SK-N-SH (cell line): ENCODE results near the gene GCSAML. TPM values are rescaled to one million over a fixed set of nuclear protein-coding genes. Genes with fewer than 3 reads are reported as not detected.

ENCODE experiments used
- CTCF ChIA-PET: fragments of 300-600, 350-600 bp; formaldehyde crosslinking; extraction: SDS; loops from one replicate; lab custom pipeline; 2021; lab: Yijun Ruan, JAX
- POLR2A ChIA-PET: fragments of 350-600 bp; sonication (Branson Sonifier 250); formaldehyde crosslinking; extraction: SDS; loops from one replicate; lab custom pipeline; 2020; ENCODE audit warnings: antibody characterized with exemption, inconsistent platforms; lab: Yijun Ruan, JAX
- DNase-seq: peaks from one replicate; pipeline ENCODE4 v3.0.0; 2012
- H2AFZ ChIP-seq: fragments of 200-600 bp; sonication (generic); 2 replicates; pipeline ENCODE4 v1.8.1; 2016; ENCODE audit warnings: antibody characterized with exemption, mild to moderate bottlenecking, low read depth
- H3F3A ChIP-seq: fragments of 200-600 bp; sonication (generic); replicated peaks from 2 replicates; pipeline ENCODE3; 2016; ENCODE audit warnings: antibody characterized with exemption, mild to moderate bottlenecking; ENCODE audit not compliant: insufficient read depth
- H3K27ac ChIP-seq, 2 experiments: fragments of 200-500 bp in 1 of 2; fragments of 200-600 bp in 1 of 2; sonication (Bioruptor generic) in 1 of 2; sonication (generic), shearing (Covaris generic) in 1 of 2; 2 replicates each; pipeline versions ENCODE4 v1.5.1 to v1.6.1; 2014 to 2016; ENCODE audit warnings: low read depth in 2 of 2, inconsistent platforms in 1 of 2, low read length in 1 of 2, mild to moderate bottlenecking in 1 of 2, mixed read lengths in 1 of 2
- H3K27me3 ChIP-seq: fragments of 200-600 bp; sonication (generic), shearing (Covaris generic); 2 replicates; pipeline ENCODE4 v1.6.1; 2016; ENCODE audit warnings: mixed run types; ENCODE audit not compliant: insufficient read depth
- H3K36me3 ChIP-seq, 2 experiments: fragments of 200-500 bp in 1 of 2; fragments of 200-600 bp in 1 of 2; sonication (Bioruptor generic) in 1 of 2; sonication (generic) in 1 of 2; replicated peaks in 1 of 2; 2 replicates each; pipeline versions ENCODE3 to v1.5.1; 2014 to 2016; ENCODE audit warnings: low read length in 1 of 2, mild to moderate bottlenecking in 1 of 2; ENCODE audit not compliant: insufficient read depth in 2 of 2, control insufficient read depth in 1 of 2
- H3K4me1 ChIP-seq, 2 experiments: fragments of 200-500 bp in 1 of 2; fragments of 200-600 bp in 1 of 2; sonication (Bioruptor generic) in 1 of 2; sonication (generic), shearing (Covaris generic) in 1 of 2; 2 replicates each; pipeline versions ENCODE4 v1.5.1 to v1.6.1; 2014 to 2016; ENCODE audit warnings: low read depth in 1 of 2, low read length in 1 of 2, mixed run types in 1 of 2; ENCODE audit not compliant: insufficient read depth in 2 of 2, control insufficient read depth in 1 of 2
- H3K4me2 ChIP-seq: fragments of 200-600 bp; sonication (generic), shearing (Covaris generic); 2 replicates; pipeline ENCODE4 v1.6.1; 2017; ENCODE audit warnings: mixed run types
- H3K4me3 ChIP-seq, 2 experiments: fragments of 200-500 bp in 1 of 2; fragments of 200-600 bp in 1 of 2; sonication (Bioruptor generic) in 1 of 2; sonication (generic), shearing (Covaris generic) in 1 of 2; 2 replicates each; pipeline versions ENCODE4 v1.5.1 to v1.8.1; 2014 to 2016; ENCODE audit warnings: low read depth in 2 of 2, inconsistent platforms in 1 of 2, low read length in 1 of 2, mild to moderate bottlenecking in 1 of 2, mixed read lengths in 1 of 2, moderate library complexity in 1 of 2
- H3K79me2 ChIP-seq: fragments of 200-600 bp; sonication (generic); 2 replicates; pipeline ENCODE4 v1.8.1; 2017; ENCODE audit warnings: mild to moderate bottlenecking; ENCODE audit not compliant: insufficient read depth
- H3K9ac ChIP-seq: fragments of 200-600 bp; sonication (generic); 2 replicates; pipeline ENCODE4 v1.6.1; 2017; ENCODE audit warnings: mixed run types
- H3K9me2 ChIP-seq: fragments of 200-600 bp; sonication (generic); 2 replicates; pipeline ENCODE4 v1.6.1; 2017; ENCODE audit warnings: mixed run types
- H3K9me3 ChIP-seq: fragments of 200-600 bp; sonication (generic); 2 replicates; pipeline ENCODE4 v1.6.1; 2017; ENCODE audit warnings: mixed run types, mild to moderate bottlenecking, moderate library complexity
- H4K20me1 ChIP-seq: fragments of 200-600 bp; sonication (generic); 2 replicates; pipeline ENCODE4 v1.6.1; 2017; ENCODE audit warnings: mild to moderate bottlenecking, mixed run types; ENCODE audit not compliant: insufficient read depth
- EP300 ChIP-seq, 2 experiments: IDR thresholded peaks; 2 replicates each; pipeline versions ENCODE4 v1.4.0 to v1.6.1; 2012; ENCODE audit warnings: borderline replicate concordance in 1 of 2, low read depth in 1 of 2, low read length in 1 of 2
- FOXJ3 ChIP-seq: sonication (generic); formaldehyde crosslinking; IDR thresholded peaks from 2 replicates; pipeline ENCODE4 v1.5.1; 2020; ENCODE audit warnings: mild to moderate bottlenecking, missing genetic modification reagents
- FOXM1 ChIP-seq: IDR thresholded peaks from 2 replicates; pipeline ENCODE4 v1.4.0; 2012; ENCODE audit warnings: low read depth, mild to moderate bottlenecking
- GABPA ChIP-seq: IDR thresholded peaks from 2 replicates; pipeline ENCODE4 v1.4.0; 2012; ENCODE audit warnings: low read depth, mild to moderate bottlenecking
- GATA2 ChIP-seq: sonication (generic); formaldehyde crosslinking; IDR thresholded peaks from 2 replicates; pipeline ENCODE4 v1.5.0; 2020; ENCODE audit warnings: mild to moderate bottlenecking, missing genetic modification reagents
- MXI1 ChIP-seq: IDR thresholded peaks from 2 replicates; pipeline ENCODE4 v1.6.1; 2012; ENCODE audit warnings: mild to moderate bottlenecking, low read depth, low read length, improper control_type of control experiment
- RCOR1 ChIP-seq: fragments of 150-350 bp; IDR thresholded peaks from 2 replicates; pipeline ENCODE4 v1.6.1; 2017; ENCODE audit warnings: antibody characterized with exemption, low read length
- REST ChIP-seq: IDR thresholded peaks from 2 replicates; pipeline ENCODE4 v1.6.1; 2012; ENCODE audit warnings: mild to moderate bottlenecking, low read depth, low read length, moderate library complexity
- RXRA ChIP-seq: IDR thresholded peaks from 2 replicates; pipeline ENCODE4 v1.4.0; 2012; ENCODE audit warnings: low read depth, mild to moderate bottlenecking, borderline replicate concordance
- TAF1 ChIP-seq: IDR thresholded peaks from 2 replicates; pipeline ENCODE4 v1.6.1; 2012; ENCODE audit warnings: low read depth, mild to moderate bottlenecking, low read length, moderate library complexity, borderline replicate concordance
- TCF12 ChIP-seq: IDR thresholded peaks from 2 replicates; pipeline ENCODE4 v1.4.0; 2012
- TEAD4 ChIP-seq: IDR thresholded peaks from 2 replicates; pipeline ENCODE4 v1.4.0; 2012; ENCODE audit warnings: mild to moderate bottlenecking, borderline replicate concordance; ENCODE audit not compliant: insufficient read depth
- USF1 ChIP-seq: IDR thresholded peaks from 2 replicates; pipeline ENCODE4 v1.4.0; 2012; ENCODE audit warnings: low read depth, borderline replicate concordance
- WGBS: methylation state at CpG from one replicate; pipeline ENCODE4 v1.1.6; 2017; ENCODE audit warnings: low lambda C conversion rate; 5-methylcytosine and 5-hydroxymethylcytosine counted together
- polyA plus RNA-seq, 3 experiments: library from polyadenylated mRNA; depleted of rRNA; stranded (reverse); fragments of >200 nt; gene quantifications; 2 replicates each; pipeline ENCODE4 v1.2.3, GENCODE V29; 2012
- TF ChIP-seq, protein P1 (sequence below): fragments of 200-600 bp; sonication (generic); IDR thresholded peaks from 2 replicates; pipeline ENCODE4 v1.6.1; 2017; ENCODE audit warnings: antibody characterized with exemption, mild to moderate bottlenecking, moderate library complexity
- TF ChIP-seq, protein P2 (sequence below): IDR thresholded peaks from 2 replicates; pipeline ENCODE4 v1.4.0; 2012; ENCODE audit warnings: low read depth
- TF ChIP-seq, protein P3 (sequence below): IDR thresholded peaks from 2 replicates; pipeline ENCODE4 v1.4.0; 2012; ENCODE audit warnings: low read depth, borderline replicate concordance

The GCSAML gene
- polyA plus RNA-seq, 1 of the 3 experiments (the other 2 are of a cell fraction) = not detected

DNA sequence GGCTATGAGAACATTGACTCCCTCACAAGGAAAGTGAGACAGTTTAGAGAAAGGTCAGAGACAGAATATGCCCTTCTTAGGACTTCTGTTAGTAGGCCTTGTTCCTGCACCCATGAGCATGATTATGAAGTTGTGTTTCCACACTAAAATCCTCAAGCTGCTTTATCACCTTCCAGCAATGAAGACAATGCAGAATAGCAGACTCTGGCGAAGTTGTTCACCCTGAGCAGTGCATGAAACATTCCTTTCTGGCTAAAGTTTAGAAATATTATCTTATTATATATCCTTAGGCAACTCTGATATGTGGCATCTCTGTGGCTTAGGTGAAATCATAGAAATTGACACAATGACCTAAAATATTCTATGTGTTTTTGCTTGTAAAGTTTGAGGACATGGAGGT lies 25.3 kb downstream of the GCSAML start:
- WGBS = 14% methylated on average over 1 of the region's 1 CpG
- DNase-seq = no peak
- no peaks in the 10 kb centered on the region for H3F3A ChIP-seq
- no peaks in the 10 kb centered on the region for H3K9me2 ChIP-seq
- no peak overlapping the region for H3K27ac ChIP-seq
- no peaks in the 10 kb centered on the region for H3K27me3 ChIP-seq
- H4K20me1 ChIP-seq = no peaks in the 10 kb centered on the region
- ChIA-PET POLR2A (no interaction called here), CTCF (no interaction called here)
- H3K9me3 ChIP-seq = no peaks in the 10 kb centered on the region
- TF ChIP-seq USF1 = no peak
- TF ChIP-seq MXI1 = no peak
- no peak for TF ChIP-seq TAF1
- TF ChIP-seq FOXJ3 (CRISPR knock-in tag) = no peak
- no peak for TF ChIP-seq EP300 (IDR thresholded peaks at IDR 0.05; ENCODE audit: borderline replicate concordance in 1 of 2, low read depth in 1 of 2, low read length in 1 of 2)
- TF ChIP-seq, protein P1, sequence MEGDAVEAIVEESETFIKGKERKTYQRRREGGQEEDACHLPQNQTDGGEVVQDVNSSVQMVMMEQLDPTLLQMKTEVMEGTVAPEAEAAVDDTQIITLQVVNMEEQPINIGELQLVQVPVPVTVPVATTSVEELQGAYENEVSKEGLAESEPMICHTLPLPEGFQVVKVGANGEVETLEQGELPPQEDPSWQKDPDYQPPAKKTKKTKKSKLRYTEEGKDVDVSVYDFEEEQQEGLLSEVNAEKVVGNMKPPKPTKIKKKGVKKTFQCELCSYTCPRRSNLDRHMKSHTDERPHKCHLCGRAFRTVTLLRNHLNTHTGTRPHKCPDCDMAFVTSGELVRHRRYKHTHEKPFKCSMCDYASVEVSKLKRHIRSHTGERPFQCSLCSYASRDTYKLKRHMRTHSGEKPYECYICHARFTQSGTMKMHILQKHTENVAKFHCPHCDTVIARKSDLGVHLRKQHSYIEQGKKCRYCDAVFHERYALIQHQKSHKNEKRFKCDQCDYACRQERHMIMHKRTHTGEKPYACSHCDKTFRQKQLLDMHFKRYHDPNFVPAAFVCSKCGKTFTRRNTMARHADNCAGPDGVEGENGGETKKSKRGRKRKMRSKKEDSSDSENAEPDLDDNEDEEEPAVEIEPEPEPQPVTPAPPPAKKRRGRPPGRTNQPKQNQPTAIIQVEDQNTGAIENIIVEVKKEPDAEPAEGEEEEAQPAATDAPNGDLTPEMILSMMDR = no peak
- no peak for TF ChIP-seq TEAD4
- no peak for TF ChIP-seq RXRA
- TF ChIP-seq RCOR1 = no peak
- TF ChIP-seq, protein P2, sequence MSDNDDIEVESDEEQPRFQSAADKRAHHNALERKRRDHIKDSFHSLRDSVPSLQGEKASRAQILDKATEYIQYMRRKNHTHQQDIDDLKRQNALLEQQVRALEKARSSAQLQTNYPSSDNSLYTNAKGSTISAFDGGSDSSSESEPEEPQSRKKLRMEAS = no peak
- TF ChIP-seq, protein P3, sequence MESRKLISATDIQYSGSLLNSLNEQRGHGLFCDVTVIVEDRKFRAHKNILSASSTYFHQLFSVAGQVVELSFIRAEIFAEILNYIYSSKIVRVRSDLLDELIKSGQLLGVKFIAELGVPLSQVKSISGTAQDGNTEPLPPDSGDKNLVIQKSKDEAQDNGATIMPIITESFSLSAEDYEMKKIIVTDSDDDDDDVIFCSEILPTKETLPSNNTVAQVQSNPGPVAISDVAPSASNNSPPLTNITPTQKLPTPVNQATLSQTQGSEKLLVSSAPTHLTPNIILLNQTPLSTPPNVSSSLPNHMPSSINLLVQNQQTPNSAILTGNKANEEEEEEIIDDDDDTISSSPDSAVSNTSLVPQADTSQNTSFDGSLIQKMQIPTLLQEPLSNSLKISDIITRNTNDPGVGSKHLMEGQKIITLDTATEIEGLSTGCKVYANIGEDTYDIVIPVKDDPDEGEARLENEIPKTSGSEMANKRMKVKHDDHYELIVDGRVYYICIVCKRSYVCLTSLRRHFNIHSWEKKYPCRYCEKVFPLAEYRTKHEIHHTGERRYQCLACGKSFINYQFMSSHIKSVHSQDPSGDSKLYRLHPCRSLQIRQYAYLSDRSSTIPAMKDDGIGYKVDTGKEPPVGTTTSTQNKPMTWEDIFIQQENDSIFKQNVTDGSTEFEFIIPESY = no peak
- TF ChIP-seq FOXM1 = no peak
- TF ChIP-seq REST = no peak
- no peak for TF ChIP-seq GATA2
- no peak for TF ChIP-seq GABPA
- TF ChIP-seq TCF12 = no peak
- no peaks in the 10 kb centered on the region for H3K79me2 ChIP-seq
- no peak overlapping the region for H3K4me2 ChIP-seq
- H2AFZ ChIP-seq = no peak overlapping the region
- no peaks in the 10 kb centered on the region for H3K36me3 ChIP-seq
- no peaks in the 10 kb centered on the region for H3K4me1 ChIP-seq
- H3K4me3 ChIP-seq = no peak overlapping the region
- no peak overlapping the region for H3K9ac ChIP-seq
